Measurements from ENCODE around the gene POLR3K.

POLR3K gene

DNA sequence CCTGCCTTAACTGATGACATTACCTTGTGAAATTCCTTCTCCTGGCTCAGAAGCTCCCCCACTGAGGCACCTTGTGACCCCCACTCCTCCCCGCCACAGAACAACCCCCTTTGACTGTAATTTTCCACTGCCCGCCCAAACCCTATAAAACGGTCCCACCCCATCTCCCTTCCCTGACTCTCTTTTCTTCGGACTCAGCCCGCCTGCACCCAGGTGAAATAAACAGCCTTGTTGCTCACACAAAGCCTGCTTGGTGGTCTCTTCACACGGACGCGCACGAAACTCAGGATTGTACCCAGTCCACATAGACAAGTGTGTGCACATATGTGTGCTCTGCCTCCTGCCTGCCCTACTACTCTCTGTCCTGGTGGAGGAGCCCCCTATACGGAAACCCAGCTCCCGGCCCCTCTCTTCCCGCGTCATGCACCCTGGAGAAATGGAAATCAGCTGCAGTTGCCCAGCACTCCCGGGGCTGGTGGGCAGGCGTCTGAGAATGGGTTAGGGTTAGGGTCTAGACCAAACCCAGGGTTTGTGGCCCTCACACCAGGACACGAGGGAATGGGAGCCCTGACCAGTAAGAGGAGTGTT, 21.4 kb upstream of the POLR3K start:
- DNase-seq (ENCODE audit: low read depth): no peak
- TF ChIP-seq, protein P1, sequence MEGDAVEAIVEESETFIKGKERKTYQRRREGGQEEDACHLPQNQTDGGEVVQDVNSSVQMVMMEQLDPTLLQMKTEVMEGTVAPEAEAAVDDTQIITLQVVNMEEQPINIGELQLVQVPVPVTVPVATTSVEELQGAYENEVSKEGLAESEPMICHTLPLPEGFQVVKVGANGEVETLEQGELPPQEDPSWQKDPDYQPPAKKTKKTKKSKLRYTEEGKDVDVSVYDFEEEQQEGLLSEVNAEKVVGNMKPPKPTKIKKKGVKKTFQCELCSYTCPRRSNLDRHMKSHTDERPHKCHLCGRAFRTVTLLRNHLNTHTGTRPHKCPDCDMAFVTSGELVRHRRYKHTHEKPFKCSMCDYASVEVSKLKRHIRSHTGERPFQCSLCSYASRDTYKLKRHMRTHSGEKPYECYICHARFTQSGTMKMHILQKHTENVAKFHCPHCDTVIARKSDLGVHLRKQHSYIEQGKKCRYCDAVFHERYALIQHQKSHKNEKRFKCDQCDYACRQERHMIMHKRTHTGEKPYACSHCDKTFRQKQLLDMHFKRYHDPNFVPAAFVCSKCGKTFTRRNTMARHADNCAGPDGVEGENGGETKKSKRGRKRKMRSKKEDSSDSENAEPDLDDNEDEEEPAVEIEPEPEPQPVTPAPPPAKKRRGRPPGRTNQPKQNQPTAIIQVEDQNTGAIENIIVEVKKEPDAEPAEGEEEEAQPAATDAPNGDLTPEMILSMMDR (IDR thresholded peaks at IDR 0.05; ENCODE audit: low read depth, low read length, missing control alignments): peak; percentile 2
- H3K4me3 ChIP-seq (ENCODE audit: low read depth, low read length): no peak overlapping the region
- in situ Hi-C loops (cut with HindIII; ENCODE audit: low sequenced_read_pairs): no loop called here

DNA sequence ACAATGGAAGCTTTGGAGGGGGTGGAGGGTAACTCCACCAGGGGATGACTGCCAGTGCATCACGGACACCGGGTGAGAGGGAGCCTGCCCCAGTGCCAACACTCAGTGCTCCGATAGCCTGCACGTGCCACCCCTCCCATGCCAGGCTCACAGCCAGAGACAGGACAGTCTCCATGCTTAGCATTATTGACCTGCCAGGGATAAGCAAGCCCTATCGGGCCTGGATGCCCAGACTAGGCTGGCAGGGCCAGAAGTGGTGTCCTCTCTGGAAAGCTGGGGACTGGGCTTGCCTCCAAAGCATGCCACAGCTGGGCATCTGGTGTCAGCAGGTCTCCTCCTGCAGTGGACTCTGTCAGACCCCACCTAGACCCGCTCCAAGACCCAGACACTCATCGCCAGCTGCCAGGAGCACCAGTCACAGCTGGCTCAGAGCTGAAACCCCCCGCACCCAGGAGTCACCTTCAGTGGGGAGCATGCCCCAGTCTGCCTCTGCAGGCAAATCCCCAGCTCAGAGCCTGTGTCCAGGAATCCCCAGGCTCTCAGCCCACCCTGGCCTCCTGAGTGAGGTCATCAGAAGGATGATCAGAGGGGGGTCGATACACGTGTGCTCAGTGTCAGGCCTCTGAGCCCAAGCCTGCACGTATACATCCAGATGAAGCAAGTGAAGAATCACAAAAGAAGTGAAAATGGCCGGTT, 20.8 kb upstream of the POLR3K start:
- no peak overlapping the region for H3K4me3 ChIP-seq (ENCODE audit: low read depth, low read length)
- in situ Hi-C loops (cut with HindIII; ENCODE audit: low sequenced_read_pairs): no loop called here
- TF ChIP-seq, protein P1 (IDR thresholded peaks at IDR 0.05; ENCODE audit: low read depth, low read length, missing control alignments): no peak

DNA sequence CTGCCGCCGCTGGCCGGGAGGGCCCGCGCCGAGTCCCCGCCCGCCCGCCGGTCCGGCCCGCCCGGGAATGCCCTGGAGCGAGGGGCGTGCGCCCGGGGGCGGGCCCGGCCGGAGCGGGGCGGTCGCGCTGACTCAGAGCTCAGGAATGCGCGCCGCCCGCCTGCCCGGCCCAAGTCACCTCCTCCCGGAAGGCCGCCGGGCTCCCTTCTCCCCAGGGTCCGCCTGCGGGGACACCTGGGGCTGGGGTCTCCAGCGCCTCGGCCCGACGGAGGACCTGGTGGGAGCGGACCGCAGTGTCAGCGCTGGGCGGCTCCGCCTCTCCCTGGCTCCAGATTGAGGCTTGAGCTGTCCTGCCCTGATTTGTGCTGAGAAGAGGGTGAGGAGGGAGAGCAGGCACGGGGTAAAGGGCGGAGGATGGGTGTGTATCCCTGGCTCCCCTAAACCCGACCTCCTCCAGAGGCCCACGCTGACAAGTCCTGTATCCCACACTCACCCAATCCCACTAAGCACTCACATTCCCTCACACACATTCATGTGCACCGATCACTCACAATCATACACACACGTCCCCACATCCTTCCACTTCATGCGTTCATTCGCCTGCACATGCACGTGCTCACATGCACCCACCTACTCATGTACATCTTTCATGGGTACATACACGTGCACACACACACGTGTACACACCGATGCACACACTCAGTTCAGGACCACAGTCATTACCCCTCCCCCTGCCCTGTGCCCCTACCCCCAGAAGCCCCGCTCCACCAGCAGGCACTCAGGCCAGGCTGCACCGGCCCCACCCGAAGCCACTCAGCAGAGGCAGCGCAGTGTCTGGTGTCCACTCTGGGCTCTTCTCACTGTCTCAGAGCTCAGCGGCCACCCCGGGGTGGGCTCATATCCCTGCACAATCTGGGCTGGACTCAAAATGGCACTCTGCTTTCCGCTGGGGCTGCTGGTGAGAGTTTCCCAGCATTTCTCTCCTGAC, 19.4 kb upstream of the POLR3K start, which contains the start of gene RHBDF1:
RHBDF1 (minus strand) TSS at position 71 of the 988 bp plus-strand sequence. CDS start 7,616 bp downstream, outside the sequence.
- peak within 1 kb of the TSS; percentile 59 for H3K4me3 ChIP-seq (ENCODE audit: low read depth, low read length)
- TF ChIP-seq, protein P1 (IDR thresholded peaks at IDR 0.05; ENCODE audit: low read depth, low read length, missing control alignments): no peak
- in situ Hi-C loops (cut with HindIII; ENCODE audit: low sequenced_read_pairs): no loop called here
- no peak for DNase-seq (ENCODE audit: low read depth)

More for the DNA sequence above, 20.8 kb upstream of the POLR3K start:
- no peak for DNase-seq (ENCODE audit: low read depth)

DNA sequence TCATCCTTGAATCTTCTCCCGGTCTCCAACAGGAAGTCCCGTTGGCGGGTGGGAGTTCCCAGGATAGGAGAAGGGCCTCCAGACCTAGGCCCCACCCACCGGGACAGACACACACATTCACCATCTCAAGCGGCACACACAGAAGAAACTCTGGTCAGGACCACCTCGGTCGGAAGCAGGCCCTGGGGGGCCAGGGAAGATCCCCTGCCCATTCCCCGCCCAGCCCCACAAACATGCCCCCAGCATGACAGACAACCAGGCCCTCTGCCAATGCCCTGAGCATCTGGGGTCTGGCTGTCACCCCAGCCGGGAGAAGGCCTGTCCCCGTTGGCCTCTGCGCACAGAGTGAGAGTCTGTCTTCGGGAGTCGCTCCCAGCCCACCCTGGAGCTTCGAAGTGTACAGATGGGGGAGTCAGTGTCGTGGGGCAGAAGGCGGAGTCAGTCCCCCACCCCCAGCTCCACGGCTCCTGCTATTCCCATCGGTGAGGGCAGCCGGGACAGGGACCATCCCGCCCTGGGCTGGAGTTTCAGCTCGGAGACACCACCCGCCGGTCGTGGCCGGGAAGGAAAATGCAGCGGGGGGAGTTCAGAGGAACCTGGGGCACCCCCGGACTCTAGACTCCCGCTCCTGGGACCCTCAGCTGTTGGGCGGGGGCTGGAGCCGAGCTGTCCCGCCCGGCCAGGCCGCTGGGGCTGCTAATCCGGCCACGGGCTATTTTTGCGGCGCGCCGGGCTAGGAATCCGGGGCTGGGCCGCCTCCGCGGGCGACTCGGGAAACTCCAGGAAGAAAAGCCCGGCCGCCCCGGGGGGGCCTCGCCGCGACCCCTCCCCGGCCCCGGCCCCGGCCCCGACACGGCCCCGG, 18.4 kb upstream of the POLR3K start:
- H3K4me3 ChIP-seq (ENCODE audit: low read depth, low read length): peak overlapping the region; percentile 59
- in situ Hi-C loops (cut with HindIII; ENCODE audit: low sequenced_read_pairs): no loop called here
- no peak for DNase-seq (ENCODE audit: low read depth)
- TF ChIP-seq, protein P1 (IDR thresholded peaks at IDR 0.05; ENCODE audit: low read depth, low read length, missing control alignments): peak; percentile 4

DNA sequence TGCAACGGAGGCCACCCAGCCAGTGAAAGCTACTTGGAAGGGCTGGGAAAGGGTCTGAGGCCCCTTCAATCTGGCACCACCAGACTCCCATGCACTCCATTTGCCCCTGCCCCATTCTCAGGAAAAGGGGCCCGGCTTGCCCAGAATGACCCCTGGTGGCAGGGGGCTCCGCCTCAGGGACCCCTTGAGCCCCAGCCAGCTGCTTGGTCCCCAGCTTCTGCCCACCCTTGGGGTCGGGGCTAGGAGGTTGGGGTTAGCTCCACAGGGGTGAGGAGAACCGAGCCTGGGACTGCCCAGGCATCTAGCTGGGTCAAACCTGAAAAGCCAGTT, 17.8 kb upstream of the POLR3K start:
- TF ChIP-seq, protein P1 (IDR thresholded peaks at IDR 0.05; ENCODE audit: low read depth, low read length, missing control alignments): no peak
- in situ Hi-C loops (cut with HindIII; ENCODE audit: low sequenced_read_pairs): no loop called here
- peak overlapping the region; percentile 59 for H3K4me3 ChIP-seq (ENCODE audit: low read depth, low read length)
- no peak for DNase-seq (ENCODE audit: low read depth)
